HEK293 (cell line): ENCODE results near the gene LAMTOR4.
A peak's percentile ranks its signal among the peaks of the same experiment; 100 is the strongest.

Source experiments
- CTCF ChIA-PET: fragments of 350-600 bp; formaldehyde crosslinking; extraction: SDS; loops from one replicate; lab custom pipeline; 2021; ENCODE audit warnings: antibody characterized with exemption; lab: Yijun Ruan, JAX
- POLR2A ChIA-PET: fragments of 300-600 bp; formaldehyde crosslinking; extraction: SDS; loops from one replicate; lab custom pipeline; 2020; ENCODE audit warnings: antibody characterized with exemption, inconsistent platforms; lab: Yijun Ruan, JAX
- H3K27ac ChIP-seq: fragments of 200-500 bp; sonication (Bioruptor generic); 2 replicates; pipeline ENCODE4 v1.5.1; 2014; ENCODE audit warnings: low read depth, low read length, control low read depth, inconsistent platforms; ENCODE audit errors: extremely low read depth
- H3K36me3 ChIP-seq, 2 experiments: fragments of 200-500 bp in 1 of 2; sonication (Bioruptor generic) in 1 of 2; 1 replicate in 1 of 2; 2 replicates in 1 of 2; pipeline ENCODE4 v1.5.1; 2014 to 2017; ENCODE audit warnings: inconsistent platforms in 2 of 2, low read length in 2 of 2; ENCODE audit not compliant: control insufficient read depth in 2 of 2, insufficient read depth in 1 of 2
- H3K4me1 ChIP-seq: fragments of 200-500 bp; sonication (Bioruptor generic); 2 replicates; pipeline ENCODE4 v1.5.1; 2014; ENCODE audit warnings: mild to moderate bottlenecking, low read length, inconsistent platforms; ENCODE audit not compliant: control insufficient read depth, insufficient read depth
- H3K4me3 ChIP-seq: 2 replicates; pipeline ENCODE4 v1.5.1; 2011; ENCODE audit warnings: low read depth, mild to moderate bottlenecking, control low read depth, low read length, moderate library complexity
- H3K9me3 ChIP-seq: fragments of 200-500 bp; sonication (Bioruptor generic); 2 replicates; pipeline ENCODE4 v1.5.1; 2014; ENCODE audit warnings: low read depth, low read length, inconsistent platforms; ENCODE audit not compliant: control insufficient read depth, insufficient read depth
- GLI4 ChIP-seq: fragments of 450-650 bp; formaldehyde crosslinking; IDR thresholded peaks from 2 replicates; pipeline ENCODE4 v1.5.1; 2016; ENCODE audit warnings: missing biosample characterization, missing genetic modification characterization
- IKZF3 ChIP-seq: fragments of 450-650 bp; IDR thresholded peaks from 2 replicates; pipeline ENCODE4 v1.5.0; 2018; ENCODE audit warnings: missing biosample characterization, mild to moderate bottlenecking, missing genetic modification characterization, moderate library complexity
- KLF16 ChIP-seq: fragments of 450-650 bp; formaldehyde crosslinking; IDR thresholded peaks from 2 replicates; pipeline ENCODE4 v1.5.1; 2017; ENCODE audit warnings: missing biosample characterization, missing genetic modification characterization
- MZF1 ChIP-seq: fragments of 450-650 bp; formaldehyde crosslinking; IDR thresholded peaks from 2 replicates; pipeline ENCODE4 v1.5.1; 2017; ENCODE audit warnings: missing biosample characterization, missing genetic modification characterization, borderline replicate concordance
- SP3 ChIP-seq: fragments of 450-650 bp; formaldehyde crosslinking; IDR thresholded peaks from 2 replicates; pipeline ENCODE4 v1.5.1; 2016; ENCODE audit warnings: missing biosample characterization, missing genetic modification characterization
- TCF7L2 ChIP-seq: IDR thresholded peaks from 2 replicates; pipeline ENCODE4 v1.6.1; 2011; ENCODE audit warnings: low read depth, mild to moderate bottlenecking, inconsistent platforms, low read length, moderate library complexity, borderline replicate concordance
- ZBTB20 ChIP-seq: fragments of 450-650 bp; formaldehyde crosslinking; IDR thresholded peaks from 2 replicates; pipeline ENCODE4 v1.5.1; 2016; ENCODE audit warnings: missing biosample characterization, missing genetic modification characterization
- ZBTB7A ChIP-seq: fragments of 450-650 bp; formaldehyde crosslinking; IDR thresholded peaks from 2 replicates; pipeline ENCODE4 v1.5.1; 2016; ENCODE audit warnings: low read depth, missing biosample characterization, missing genetic modification characterization
- ZFP3 ChIP-seq: fragments of 450-650 bp; formaldehyde crosslinking; IDR thresholded peaks from 2 replicates; pipeline ENCODE4 v1.5.1; 2016; ENCODE audit warnings: low read depth, missing biosample characterization, missing genetic modification characterization
- ZFP37 ChIP-seq: fragments of 450-650 bp; formaldehyde crosslinking; IDR thresholded peaks from 2 replicates; pipeline ENCODE4 v1.5.1; 2016; ENCODE audit warnings: missing biosample characterization, missing genetic modification characterization
- ZIC2 ChIP-seq: fragments of 450-650 bp; formaldehyde crosslinking; IDR thresholded peaks from 2 replicates; pipeline ENCODE4 v1.5.1; 2016; ENCODE audit warnings: missing biosample characterization, missing genetic modification characterization
- ZNF114 ChIP-seq: fragments of 450-650 bp; formaldehyde crosslinking; IDR thresholded peaks from 2 replicates; pipeline ENCODE4 v1.5.0; 2017; ENCODE audit warnings: missing biosample characterization, missing genetic modification characterization
- ZNF202 ChIP-seq: fragments of 450-650 bp; formaldehyde crosslinking; IDR thresholded peaks from 2 replicates; pipeline ENCODE4 v1.5.1; 2016; ENCODE audit warnings: missing biosample characterization, missing genetic modification characterization, borderline replicate concordance
- ZNF239 ChIP-seq: fragments of 450-650 bp; formaldehyde crosslinking; IDR thresholded peaks from 2 replicates; pipeline ENCODE4 v1.5.1; 2016; ENCODE audit warnings: missing biosample characterization, missing genetic modification characterization
- ZNF335 ChIP-seq: fragments of 450-650 bp; formaldehyde crosslinking; conservative IDR thresholded peaks from 2 replicates; pipeline ENCODE4 v1.5.1; 2016; ENCODE audit warnings: missing biosample characterization, missing genetic modification characterization
- ZNF341 ChIP-seq: fragments of 450-650 bp; formaldehyde crosslinking; IDR thresholded peaks from 2 replicates; pipeline ENCODE4; 2016; ENCODE audit warnings: low read depth, missing biosample characterization, missing genetic modification characterization
- ZNF510 ChIP-seq: fragments of 450-650 bp; formaldehyde crosslinking; IDR thresholded peaks from 2 replicates; pipeline ENCODE4 v1.5.1; 2018; ENCODE audit warnings: mild to moderate bottlenecking, missing genetic modification characterization, missing biosample characterization; ENCODE audit not compliant: insufficient replicate concordance
- ZNF664 ChIP-seq: fragments of 450-650 bp; formaldehyde crosslinking; IDR thresholded peaks from 2 replicates; pipeline ENCODE4 v1.5.1; 2016; ENCODE audit warnings: missing biosample characterization, missing genetic modification characterization
- ZNF76 ChIP-seq: fragments of 450-650 bp; formaldehyde crosslinking; IDR thresholded peaks from 2 replicates; pipeline ENCODE4; 2016; ENCODE audit warnings: low read depth, missing biosample characterization, missing genetic modification characterization, borderline replicate concordance
- ZNF776 ChIP-seq: fragments of 450-650 bp; formaldehyde crosslinking; IDR thresholded peaks from 2 replicates; pipeline ENCODE4 v1.5.0; 2017; ENCODE audit warnings: missing biosample characterization, missing genetic modification characterization, borderline replicate concordance
- ZNF777 ChIP-seq: fragments of 450-650 bp; formaldehyde crosslinking; IDR thresholded peaks from 2 replicates; pipeline ENCODE4 v1.5.1; 2017; ENCODE audit warnings: missing biosample characterization, missing genetic modification characterization, borderline replicate concordance
- ZNF843 ChIP-seq: fragments of 450-650 bp; formaldehyde crosslinking; IDR thresholded peaks from 2 replicates; pipeline ENCODE4 v1.5.1; 2016; ENCODE audit warnings: missing biosample characterization, missing genetic modification characterization
- TF ChIP-seq, protein P1 (sequence below): fragments of 450-650 bp; formaldehyde crosslinking; IDR thresholded peaks from 2 replicates; pipeline ENCODE4 v1.5.0; 2017; ENCODE audit warnings: missing biosample characterization, missing genetic modification characterization, borderline replicate concordance
- TF ChIP-seq, protein P2 (sequence below): fragments of 450-650 bp; formaldehyde crosslinking; IDR thresholded peaks from 2 replicates; pipeline ENCODE4 v1.5.1; 2016; ENCODE audit warnings: missing biosample characterization, missing genetic modification characterization
- TF ChIP-seq, protein P3 (sequence below): fragments of 450-650 bp; formaldehyde crosslinking; IDR thresholded peaks from 2 replicates; pipeline ENCODE4 v1.5.1; 2017; ENCODE audit warnings: missing biosample characterization, missing genetic modification characterization
- TF ChIP-seq, protein P4 (sequence below): fragments of 450-650 bp; formaldehyde crosslinking; IDR thresholded peaks from 2 replicates; pipeline ENCODE4 v1.5.1; 2017; ENCODE audit warnings: missing biosample characterization, mild to moderate bottlenecking, missing genetic modification characterization, moderate library complexity
- TF ChIP-seq, protein P5 (sequence below): fragments of 450-650 bp; formaldehyde crosslinking; IDR thresholded peaks from 2 replicates; pipeline ENCODE4 v1.5.1; 2017; ENCODE audit warnings: missing biosample characterization, missing genetic modification characterization

The LAMTOR4 gene

DNA sequence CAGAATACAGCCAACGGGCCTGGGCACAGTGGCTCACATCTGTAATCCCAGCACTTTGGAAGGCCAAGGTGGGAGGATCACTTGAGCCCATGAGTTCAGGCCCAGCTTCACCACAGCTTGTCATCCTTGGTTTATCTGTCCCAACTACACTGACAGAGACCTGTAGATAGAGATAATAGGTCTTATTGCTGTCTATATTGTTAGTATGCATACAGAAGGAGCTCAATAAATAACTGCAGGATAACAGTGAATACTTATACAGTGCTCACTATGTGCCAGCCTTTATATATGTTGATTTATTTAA, 28.0 kb upstream of the LAMTOR4 start:
- Histone ChIP-seq H3K27ac (peak overlapping the region; percentile 87), H3K4me3 (peak overlapping the region; percentile 90), H3K4me1 (peaks cover 3% of the 10 kb centered on the region; the same call in 1 of the 2 replicates)
- CTCF ChIA-PET = interaction anchor here (1.0 to 1.1 kb wide), 2 partner anchors 10 to 97 kb away, joined by 3 to 4 read pairs; no protein-coding TSS in a partner anchor
- no peak for TF ChIP-seq ZNF776 (tag by site-specific recombination)
- no peak for TF ChIP-seq SP3 (tag by site-specific recombination)
- no peak for TF ChIP-seq ZNF114 (tag by site-specific recombination)
- TF ChIP-seq, protein P1, sequence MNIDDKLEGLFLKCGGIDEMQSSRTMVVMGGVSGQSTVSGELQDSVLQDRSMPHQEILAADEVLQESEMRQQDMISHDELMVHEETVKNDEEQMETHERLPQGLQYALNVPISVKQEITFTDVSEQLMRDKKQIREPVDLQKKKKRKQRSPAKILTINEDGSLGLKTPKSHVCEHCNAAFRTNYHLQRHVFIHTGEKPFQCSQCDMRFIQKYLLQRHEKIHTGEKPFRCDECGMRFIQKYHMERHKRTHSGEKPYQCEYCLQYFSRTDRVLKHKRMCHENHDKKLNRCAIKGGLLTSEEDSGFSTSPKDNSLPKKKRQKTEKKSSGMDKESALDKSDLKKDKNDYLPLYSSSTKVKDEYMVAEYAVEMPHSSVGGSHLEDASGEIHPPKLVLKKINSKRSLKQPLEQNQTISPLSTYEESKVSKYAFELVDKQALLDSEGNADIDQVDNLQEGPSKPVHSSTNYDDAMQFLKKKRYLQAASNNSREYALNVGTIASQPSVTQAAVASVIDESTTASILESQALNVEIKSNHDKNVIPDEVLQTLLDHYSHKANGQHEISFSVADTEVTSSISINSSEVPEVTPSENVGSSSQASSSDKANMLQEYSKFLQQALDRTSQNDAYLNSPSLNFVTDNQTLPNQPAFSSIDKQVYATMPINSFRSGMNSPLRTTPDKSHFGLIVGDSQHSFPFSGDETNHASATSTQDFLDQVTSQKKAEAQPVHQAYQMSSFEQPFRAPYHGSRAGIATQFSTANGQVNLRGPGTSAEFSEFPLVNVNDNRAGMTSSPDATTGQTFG (tag by site-specific recombination) = no peak
- no peak for TF ChIP-seq ZNF843
- no peak for TF ChIP-seq ZBTB7A (tag by site-specific recombination)
- TF ChIP-seq ZFP3 = no peak
- no peak for TF ChIP-seq IKZF3 (tag by site-specific recombination)
- no peak for TF ChIP-seq GLI4 (tag by site-specific recombination)
- TF ChIP-seq ZBTB20 = no peak
- TF ChIP-seq, protein P2, sequence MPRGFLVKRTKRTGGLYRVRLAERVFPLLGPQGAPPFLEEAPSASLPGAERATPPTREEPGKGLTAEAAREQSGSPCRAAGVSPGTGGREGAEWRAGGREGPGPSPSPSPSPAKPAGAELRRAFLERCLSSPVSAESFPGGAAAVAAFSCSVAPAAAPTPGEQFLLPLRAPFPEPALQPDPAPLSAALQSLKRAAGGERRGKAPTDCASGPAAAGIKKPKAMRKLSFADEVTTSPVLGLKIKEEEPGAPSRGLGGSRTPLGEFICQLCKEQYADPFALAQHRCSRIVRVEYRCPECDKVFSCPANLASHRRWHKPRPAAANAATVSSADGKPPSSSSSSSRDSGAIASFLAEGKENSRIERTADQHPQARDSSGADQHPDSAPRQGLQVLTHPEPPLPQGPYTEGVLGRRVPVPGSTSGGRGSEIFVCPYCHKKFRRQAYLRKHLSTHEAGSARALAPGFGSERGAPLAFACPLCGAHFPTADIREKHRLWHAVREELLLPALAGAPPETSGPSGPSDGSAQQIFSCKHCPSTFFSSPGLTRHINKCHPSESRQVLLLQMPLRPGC = no peak
- no peak for TF ChIP-seq ZNF202 (tag by site-specific recombination)
- TF ChIP-seq, protein P3, sequence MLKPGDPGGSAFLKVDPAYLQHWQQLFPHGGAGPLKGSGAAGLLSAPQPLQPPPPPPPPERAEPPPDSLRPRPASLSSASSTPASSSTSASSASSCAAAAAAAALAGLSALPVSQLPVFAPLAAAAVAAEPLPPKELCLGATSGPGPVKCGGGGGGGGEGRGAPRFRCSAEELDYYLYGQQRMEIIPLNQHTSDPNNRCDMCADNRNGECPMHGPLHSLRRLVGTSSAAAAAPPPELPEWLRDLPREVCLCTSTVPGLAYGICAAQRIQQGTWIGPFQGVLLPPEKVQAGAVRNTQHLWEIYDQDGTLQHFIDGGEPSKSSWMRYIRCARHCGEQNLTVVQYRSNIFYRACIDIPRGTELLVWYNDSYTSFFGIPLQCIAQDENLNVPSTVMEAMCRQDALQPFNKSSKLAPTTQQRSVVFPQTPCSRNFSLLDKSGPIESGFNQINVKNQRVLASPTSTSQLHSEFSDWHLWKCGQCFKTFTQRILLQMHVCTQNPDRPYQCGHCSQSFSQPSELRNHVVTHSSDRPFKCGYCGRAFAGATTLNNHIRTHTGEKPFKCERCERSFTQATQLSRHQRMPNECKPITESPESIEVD (tag by site-specific recombination) = no peak
- TF ChIP-seq KLF16 (tag by site-specific recombination) = no peak
- no peak for TF ChIP-seq TCF7L2
- no peak for TF ChIP-seq ZNF335 (tag by site-specific recombination)
- TF ChIP-seq MZF1 = no peak
- TF ChIP-seq ZIC2 = no peak
- TF ChIP-seq ZNF777 (tag by site-specific recombination) = no peak
- TF ChIP-seq, all 188 proteins: peak for 0
- H3K36me3 ChIP-seq = peaks cover 0 to 13% of the 10 kb centered on the region in 2 experiments; a peak in 2 of 3 replicates
- H3K9me3 ChIP-seq = no peaks in the 10 kb centered on the region
- POLR2A ChIA-PET = interaction anchor here (0.7 to 8.4 kb wide), 3 partner anchors 12 to 28 kb away, joined by 3 to 81 read pairs (median 3); partner anchors contain the start of genes AP4M1, LAMTOR4 and MCM7

DNA sequence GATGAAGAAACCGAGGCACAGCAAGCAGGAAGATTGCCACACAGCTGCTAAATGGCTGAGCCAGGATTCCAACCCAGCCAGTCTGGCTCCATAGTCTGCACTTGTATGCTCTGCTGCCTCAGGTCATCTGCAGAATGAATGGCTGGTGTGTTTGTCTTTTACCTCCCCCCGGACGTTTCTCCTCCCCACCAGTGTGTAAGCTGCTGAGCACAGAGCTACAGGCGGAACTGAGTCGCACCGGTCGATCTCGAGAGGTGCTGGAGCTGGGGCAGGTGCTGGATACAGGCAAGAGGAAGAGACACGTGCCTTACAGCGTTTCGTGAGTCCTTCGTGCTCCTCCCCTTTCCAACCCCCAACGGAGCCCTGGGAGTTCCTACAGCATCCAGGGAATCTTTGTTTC, 26.7 kb upstream of the LAMTOR4 start:
- Histone ChIP-seq H3K27ac (no peak overlapping the region), H3K9me3 (no peaks in the 10 kb centered on the region), H3K4me3 (no peak overlapping the region), H3K4me1 (peaks cover 3% of the 10 kb centered on the region), H3K36me3 (peaks cover 0 to 13% of the 10 kb centered on the region in 2 experiments; a peak in 2 of 3 replicates)
- CTCF ChIA-PET = interaction anchor here (0.6 to 0.7 kb wide), 3 partner anchors 22 to 334 kb away, joined by 3 read pairs; no protein-coding TSS in a partner anchor
- POLR2A ChIA-PET = interaction anchor here (0.6 to 8.4 kb wide), 2 partner anchors 13 to 21 kb away, joined by 4 to 81 read pairs; partner anchors contain the start of genes AP4M1 and MCM7
- no peak for TF ChIP-seq ZNF664
- TF ChIP-seq ZNF510 (tag by site-specific recombination) = no peak
- no peak for TF ChIP-seq ZNF76 (tag by site-specific recombination)
- TF ChIP-seq, protein P4, sequence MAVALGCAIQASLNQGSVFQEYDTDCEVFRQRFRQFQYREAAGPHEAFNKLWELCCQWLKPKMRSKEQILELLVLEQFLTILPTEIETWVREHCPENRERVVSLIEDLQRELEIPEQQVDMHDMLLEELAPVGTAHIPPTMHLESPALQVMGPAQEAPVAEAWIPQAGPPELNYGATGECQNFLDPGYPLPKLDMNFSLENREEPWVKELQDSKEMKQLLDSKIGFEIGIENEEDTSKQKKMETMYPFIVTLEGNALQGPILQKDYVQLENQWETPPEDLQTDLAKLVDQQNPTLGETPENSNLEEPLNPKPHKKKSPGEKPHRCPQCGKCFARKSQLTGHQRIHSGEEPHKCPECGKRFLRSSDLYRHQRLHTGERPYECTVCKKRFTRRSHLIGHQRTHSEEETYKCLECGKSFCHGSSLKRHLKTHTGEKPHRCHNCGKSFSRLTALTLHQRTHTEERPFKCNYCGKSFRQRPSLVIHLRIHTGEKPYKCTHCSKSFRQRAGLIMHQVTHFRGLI (tag by site-specific recombination) = no peak
- TF ChIP-seq, protein P5, sequence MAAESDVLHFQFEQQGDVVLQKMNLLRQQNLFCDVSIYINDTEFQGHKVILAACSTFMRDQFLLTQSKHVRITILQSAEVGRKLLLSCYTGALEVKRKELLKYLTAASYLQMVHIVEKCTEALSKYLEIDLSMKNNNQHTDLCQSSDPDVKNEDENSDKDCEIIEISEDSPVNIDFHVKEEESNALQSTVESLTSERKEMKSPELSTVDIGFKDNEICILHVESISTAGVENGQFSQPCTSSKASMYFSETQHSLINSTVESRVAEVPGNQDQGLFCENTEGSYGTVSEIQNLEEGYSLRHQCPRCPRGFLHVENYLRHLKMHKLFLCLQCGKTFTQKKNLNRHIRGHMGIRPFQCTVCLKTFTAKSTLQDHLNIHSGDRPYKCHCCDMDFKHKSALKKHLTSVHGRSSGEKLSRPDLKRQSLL (tag by site-specific recombination) = peak; percentile 73
- peak; percentile 69 for TF ChIP-seq ZNF341
- no peak for TF ChIP-seq ZNF239 (tag by site-specific recombination)
- no peak for TF ChIP-seq ZFP37 (tag by site-specific recombination)
